GM18507 (cell line): Measurements from ENCODE around the gene RRBP1.

ENCODE experiments used
- DNase-seq: peaks from one replicate; pipeline ENCODE4 v3.0.0; 2011; ENCODE audit warnings: low read depth; ENCODE audit not compliant: insufficient read length; ENCODE audit errors: extremely low spot score
- FAIRE-seq: peaks from 2 replicates; lab custom pipeline; 2011; peaks lifted over from hg19 to GRCh38; lab: Jason Lieb, UNC

RRBP1 gene

GRCh38 chr20:17628101-17628841, 53.8 kb downstream of the RRBP1 start:
- DNase-seq = no peak
- no peak for FAIRE-seq

DNA sequence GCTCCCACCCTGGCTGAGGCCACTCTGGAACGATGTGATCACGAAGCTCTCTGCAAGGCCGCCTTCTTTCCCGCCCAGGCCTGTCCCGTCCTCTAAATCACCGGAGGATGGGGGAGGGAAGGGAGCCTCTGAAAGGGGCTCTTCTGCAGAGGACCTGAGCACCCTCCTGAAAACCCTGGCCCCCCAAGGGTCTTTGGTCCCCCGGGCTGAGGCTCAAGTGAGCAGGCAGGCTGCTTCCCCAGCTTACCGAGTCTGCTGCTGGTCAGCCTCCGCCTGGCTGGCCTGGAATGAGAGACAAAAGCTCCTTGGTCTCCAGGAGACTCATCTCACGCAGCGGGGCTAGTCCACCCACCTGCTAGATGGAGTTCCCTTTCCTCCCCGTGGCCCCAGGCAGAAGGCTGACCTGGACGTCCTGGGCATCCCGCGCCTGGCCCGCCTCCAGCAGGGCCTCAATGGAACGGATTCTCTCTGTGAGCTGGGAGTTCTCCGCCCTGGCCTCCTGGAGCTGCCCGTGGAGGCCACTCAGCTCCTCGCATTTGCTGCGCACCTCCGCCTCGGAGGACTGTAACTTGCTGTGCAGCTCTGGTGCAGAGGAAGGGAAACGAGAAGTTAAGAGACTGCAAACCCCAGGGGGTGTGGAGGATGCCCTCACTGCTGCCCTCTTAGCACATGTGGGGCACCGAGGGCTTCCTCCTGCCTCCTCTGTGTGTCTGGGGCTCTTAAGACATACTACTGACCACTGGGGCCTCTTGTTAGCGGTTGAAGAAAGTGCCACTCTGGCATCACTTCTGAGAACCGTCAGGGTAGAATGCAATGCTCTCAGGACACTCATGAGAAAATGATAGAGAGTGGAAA, 54.7 kb downstream of the RRBP1 start:
- DNase-seq (no peak), FAIRE-seq (no peak)

GRCh38 chr20:17626217-17627007, 55.6 kb downstream of the RRBP1 start:
- DNase-seq (no peak), FAIRE-seq (no peak)

DNA sequence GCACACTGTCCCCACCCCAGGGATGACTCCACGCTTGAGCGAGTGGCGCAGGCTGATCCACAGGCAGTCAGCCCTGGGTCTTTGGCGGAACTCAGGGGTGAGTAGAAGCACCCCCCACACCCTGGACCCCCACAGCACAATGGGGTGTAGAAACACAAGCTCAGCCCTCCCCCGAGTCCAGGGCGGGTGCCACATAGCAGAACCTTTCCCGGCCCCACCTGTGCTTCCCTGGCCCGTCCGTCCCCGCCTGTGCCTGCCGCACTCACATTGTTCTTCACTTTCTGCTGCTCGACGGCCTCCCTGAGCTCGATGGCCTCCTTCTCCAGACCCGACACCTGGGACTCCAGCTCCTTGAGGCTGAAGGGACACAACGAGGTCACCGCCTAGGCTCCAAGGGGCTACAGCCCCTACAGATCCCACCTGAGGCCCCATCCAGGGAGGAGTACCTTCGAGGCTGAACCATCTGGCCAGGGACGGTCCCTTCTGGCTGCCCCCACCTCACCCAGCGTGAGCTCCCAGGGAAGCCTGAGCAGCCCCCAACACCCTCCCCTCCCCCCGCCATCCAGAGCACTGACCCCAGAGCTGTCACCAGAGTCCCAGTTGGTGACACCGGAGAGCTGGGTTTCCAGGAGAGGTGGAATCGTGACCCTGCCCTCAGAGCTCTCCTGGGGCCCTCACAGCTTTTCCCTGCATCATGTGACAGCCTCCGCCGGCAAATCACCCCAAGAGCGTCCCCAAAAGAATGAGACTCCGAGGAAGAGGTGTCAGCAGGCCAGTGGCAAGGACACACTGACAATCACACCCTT, 56.6 kb downstream of the RRBP1 start:
- FAIRE-seq = no peak

DNA sequence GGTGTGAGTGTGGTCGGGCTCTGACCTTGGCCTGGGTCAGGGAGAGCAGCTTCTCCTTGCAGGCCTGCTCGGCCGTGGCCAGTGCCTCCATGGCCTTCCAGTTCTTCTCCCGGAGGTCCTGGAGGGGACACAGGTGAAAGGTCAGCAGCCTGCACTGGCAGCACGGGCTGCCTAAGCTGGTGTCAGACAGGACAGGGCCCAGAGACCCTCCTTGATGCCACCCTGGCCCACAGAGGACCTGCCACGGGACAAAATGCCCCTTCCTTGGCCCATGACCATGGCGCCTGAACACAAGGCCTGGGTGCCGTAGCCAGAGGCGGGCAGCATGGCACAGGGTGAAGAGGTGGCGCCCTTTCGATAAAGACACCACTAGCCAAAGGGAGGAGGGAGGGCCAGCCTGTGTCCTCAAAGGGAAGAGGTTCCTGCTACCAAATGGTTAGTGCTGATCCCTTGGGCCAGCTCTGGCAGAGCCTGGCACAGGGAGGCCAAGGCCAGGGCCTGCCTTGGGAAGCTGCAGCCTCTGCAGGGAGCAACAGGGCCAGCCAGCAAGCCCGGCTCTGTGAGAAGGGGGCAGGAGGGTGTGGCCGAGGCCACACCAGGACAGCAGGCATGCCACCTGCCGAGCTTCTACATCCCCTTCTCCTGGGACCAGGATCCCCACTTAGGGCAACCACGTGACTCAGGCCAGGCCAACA, 57.3 kb downstream of the RRBP1 start:
- FAIRE-seq = no peak

More for the DNA sequence above, 56.6 kb downstream of the RRBP1 start:
- DNase-seq = no peak

DNA sequence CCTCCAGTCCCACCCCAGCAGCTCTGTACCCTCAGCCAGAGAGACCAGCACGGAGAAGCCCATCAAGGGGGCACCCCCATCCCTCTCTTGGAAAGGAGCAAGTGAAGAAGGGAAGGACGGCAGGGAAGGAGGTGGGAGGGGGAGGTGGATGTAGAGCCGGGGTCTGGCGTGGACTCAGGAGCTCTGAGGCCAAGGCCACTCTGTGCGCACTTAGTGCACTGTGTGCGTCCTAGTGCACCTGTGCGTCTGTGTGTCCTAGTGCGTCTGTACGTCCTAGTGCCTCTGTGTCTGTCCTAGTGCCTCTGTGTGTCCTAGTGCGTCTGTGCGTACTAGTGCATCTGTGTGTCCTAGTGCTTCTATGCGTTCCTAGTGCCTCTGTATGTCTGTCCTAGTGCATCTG, 58.0 kb downstream of the RRBP1 start:
- DNase-seq (no peak), FAIRE-seq (no peak)

More for the DNA sequence above, 57.3 kb downstream of the RRBP1 start:
- DNase-seq = no peak

- FAIRE-seq (no peak), DNase-seq (no peak)
Observed at GRCh38 chr20:17622851-17623508, 59.1 kb downstream of the RRBP1 start.

GRCh38 chr20:17622086-17622850, 59.8 kb downstream of the RRBP1 start:
- FAIRE-seq (no peak), DNase-seq (no peak)

DNA sequence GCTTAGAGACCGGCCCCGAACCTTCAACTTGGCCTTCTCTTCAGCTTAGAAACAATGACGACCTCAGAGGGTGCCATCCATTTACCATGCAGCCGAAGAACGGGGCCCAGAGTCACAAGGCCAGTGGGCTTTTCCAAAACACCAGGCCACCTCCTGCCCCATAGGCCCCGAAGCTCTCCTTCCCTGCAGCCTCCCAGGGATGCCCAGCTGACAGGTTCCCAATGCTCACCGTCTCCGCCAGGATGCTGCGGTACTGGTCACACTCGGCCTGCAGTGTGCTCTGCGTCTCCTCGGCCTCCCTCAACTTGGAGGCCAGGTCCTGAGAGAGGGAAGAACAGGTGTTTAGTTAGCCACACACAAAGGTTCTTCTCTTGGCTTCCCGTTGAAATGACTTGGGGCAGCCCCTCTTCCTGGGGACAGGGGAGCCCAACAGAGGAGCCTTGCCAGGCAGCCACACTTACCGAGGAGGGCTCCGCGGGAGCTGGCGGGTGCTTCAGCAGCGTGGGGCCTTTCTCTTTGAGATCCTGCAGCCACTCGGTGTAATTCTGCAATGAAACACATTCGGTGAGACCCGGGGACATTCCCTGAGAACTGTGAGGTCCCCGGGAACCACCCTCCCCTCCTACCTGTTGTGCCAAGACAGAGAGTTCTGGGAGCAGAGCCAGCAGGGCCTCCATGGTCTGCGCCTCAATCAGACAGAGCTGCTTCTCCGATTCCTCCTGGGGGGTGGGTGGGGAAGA, 60.6 kb downstream of the RRBP1 start:
- FAIRE-seq (no peak), DNase-seq (no peak)

GRCh38 chr20:17620371-17621228, 61.4 kb downstream of the RRBP1 start:
- no peak for FAIRE-seq
- no peak for DNase-seq

DNA sequence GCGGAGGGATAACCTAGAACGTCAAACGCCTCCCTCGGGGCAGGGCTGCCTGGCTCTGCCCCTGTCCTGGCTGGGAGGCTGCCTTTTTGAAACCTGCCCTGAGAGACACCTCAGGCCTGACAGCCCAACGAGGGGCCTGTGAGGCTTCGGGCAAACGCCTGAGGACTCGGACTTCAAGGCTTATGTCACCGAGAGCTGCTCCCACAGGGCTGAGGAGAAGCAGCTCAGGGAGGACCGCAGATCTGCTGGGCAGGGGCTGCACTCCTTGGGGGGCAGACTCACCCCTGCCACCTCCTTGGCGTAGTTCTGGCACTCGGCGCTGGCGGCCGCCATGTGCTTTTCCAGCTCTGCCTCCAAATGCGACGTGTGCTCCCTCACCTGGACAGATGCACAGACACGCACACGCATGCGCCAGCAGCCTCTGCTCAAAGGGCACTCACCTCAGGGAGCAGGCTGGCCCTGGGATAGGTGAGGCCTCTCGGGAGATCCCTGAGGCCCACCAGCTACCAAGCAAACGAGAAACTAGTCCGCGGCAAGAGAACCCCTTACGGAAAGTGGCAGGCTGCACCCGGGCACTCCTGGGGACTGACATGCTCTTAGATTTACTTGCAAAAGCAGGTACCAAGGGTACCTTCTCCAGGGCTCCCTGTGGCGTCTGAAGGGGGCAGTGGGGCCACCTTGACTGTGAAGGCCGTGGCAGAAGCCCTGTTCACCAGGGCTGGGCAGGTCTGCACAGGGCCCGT, 62.5 kb downstream of the RRBP1 start:
- FAIRE-seq (no peak), DNase-seq (no peak)

- DNase-seq (no peak), FAIRE-seq (no peak)
Observed at GRCh38 chr20:17618673-17619013, 63.4 kb downstream of the RRBP1 start.

GRCh38 chr20:17617868-17618672, 64.0 kb downstream of the RRBP1 start:
- no peak for FAIRE-seq
- DNase-seq = no peak

GRCh38 chr20:17617212-17617867, 64.7 kb downstream of the RRBP1 start:
- DNase-seq = no peak

More at GRCh38 chr20:17617212-17617867, 64.7 kb downstream of the RRBP1 start:
- FAIRE-seq = peak; percentile 68
